ENCODE results near the gene AHRR.

DNA sequence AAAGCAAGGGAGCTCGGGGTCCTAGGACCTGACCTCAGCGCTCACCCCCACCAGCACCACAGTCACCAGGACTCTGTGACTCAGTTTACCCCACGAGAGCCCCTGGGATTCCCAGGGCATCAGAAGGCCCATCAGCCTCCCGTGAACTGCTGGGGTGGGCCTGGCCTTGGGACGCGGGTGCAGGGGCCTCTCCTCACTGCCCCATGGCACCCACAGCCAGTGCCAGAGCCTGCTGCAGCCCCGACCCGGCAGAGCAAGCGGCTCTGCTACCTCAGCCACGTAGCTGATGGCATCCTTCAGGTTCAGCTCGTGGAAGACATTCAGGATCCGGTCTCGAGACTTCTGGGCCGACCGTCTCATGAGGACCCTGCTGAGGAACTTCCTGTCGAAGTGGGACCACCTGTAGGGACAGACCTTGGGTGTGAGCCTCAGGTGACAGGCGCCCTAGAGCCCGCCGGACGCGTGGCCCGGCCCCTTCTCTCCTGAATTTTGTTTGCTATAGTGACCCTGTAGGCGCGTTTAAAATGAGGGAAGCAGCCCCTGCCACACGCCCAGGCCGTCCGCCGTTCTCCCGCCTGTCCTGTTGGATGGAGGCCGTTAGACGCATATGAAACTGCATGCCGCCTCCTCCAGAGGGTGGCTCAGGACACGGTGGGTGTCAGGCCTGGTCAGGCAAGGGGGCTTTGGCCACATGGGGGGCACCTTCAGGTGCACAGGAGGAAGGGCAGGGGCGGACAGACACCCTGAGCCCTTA lies 158.2 kb downstream of the AHRR start:
- TF ChIP-seq, protein P1, sequence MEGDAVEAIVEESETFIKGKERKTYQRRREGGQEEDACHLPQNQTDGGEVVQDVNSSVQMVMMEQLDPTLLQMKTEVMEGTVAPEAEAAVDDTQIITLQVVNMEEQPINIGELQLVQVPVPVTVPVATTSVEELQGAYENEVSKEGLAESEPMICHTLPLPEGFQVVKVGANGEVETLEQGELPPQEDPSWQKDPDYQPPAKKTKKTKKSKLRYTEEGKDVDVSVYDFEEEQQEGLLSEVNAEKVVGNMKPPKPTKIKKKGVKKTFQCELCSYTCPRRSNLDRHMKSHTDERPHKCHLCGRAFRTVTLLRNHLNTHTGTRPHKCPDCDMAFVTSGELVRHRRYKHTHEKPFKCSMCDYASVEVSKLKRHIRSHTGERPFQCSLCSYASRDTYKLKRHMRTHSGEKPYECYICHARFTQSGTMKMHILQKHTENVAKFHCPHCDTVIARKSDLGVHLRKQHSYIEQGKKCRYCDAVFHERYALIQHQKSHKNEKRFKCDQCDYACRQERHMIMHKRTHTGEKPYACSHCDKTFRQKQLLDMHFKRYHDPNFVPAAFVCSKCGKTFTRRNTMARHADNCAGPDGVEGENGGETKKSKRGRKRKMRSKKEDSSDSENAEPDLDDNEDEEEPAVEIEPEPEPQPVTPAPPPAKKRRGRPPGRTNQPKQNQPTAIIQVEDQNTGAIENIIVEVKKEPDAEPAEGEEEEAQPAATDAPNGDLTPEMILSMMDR (conservative IDR thresholded peaks at IDR 0.05; ENCODE audit: low read depth, low read length), result no peak
- TF ChIP-seq FOS (IDR thresholded peaks at IDR 0.05; ENCODE audit: low read depth, low read length), result no peak
- TF ChIP-seq, protein P2, sequence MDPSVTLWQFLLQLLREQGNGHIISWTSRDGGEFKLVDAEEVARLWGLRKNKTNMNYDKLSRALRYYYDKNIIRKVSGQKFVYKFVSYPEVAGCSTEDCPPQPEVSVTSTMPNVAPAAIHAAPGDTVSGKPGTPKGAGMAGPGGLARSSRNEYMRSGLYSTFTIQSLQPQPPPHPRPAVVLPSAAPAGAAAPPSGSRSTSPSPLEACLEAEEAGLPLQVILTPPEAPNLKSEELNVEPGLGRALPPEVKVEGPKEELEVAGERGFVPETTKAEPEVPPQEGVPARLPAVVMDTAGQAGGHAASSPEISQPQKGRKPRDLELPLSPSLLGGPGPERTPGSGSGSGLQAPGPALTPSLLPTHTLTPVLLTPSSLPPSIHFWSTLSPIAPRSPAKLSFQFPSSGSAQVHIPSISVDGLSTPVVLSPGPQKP (IDR thresholded peaks at IDR 0.05; ENCODE audit: borderline replicate concordance, low read depth, low read length), result no peak
- no peak for TF ChIP-seq POLR2A (IDR thresholded peaks at IDR 0.05; ENCODE audit: low read depth, low read length)
- no peak for TF ChIP-seq RAD21 (IDR thresholded peaks at IDR 0.05; ENCODE audit: low read length)
- no peak for TF ChIP-seq MAZ (IDR thresholded peaks at IDR 0.05; ENCODE audit: borderline replicate concordance, low read depth, low read length)
- no peak for TF ChIP-seq CEBPB (IDR thresholded peaks at IDR 0.05; ENCODE audit: low read depth, low read length)
- no peak for TF ChIP-seq RCOR1 (IDR thresholded peaks at IDR 0.05; ENCODE audit: insufficient replicate concordance, low read length)
- no peak for TF ChIP-seq BHLHE40 (IDR thresholded peaks at IDR 0.05; ENCODE audit: low read depth, low read length)
- TF ChIP-seq, protein P3, sequence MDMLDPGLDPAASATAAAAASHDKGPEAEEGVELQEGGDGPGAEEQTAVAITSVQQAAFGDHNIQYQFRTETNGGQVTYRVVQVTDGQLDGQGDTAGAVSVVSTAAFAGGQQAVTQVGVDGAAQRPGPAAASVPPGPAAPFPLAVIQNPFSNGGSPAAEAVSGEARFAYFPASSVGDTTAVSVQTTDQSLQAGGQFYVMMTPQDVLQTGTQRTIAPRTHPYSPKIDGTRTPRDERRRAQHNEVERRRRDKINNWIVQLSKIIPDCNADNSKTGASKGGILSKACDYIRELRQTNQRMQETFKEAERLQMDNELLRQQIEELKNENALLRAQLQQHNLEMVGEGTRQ (IDR thresholded peaks at IDR 0.05; ENCODE audit: low read depth, low read length), result no peak
